ENCODE data around the gene KCNK1. TPM values are rescaled to one million over a fixed set of nuclear protein-coding genes. Genes with fewer than 3 reads are reported as not detected.

Gene KCNK1
- total RNA-seq, 2 experiments from 2014 or later: not detected

- no peaks in the 10 kb centered on the region for H3K9me3 Mint-ChIP-seq
- no peak for DNase-seq
- no peak for ATAC-seq
- POLR2A ChIA-PET: no interaction called here
- CTCF ChIA-PET: no interaction called here
- no peak overlapping the region for H3K4me3 Mint-ChIP-seq
- intact Hi-C loops (cut with micrococcal nuclease): no loop called here
- no peaks in the 10 kb centered on the region for H3K36me3 Mint-ChIP-seq (ENCODE audit: low read depth)
- H3K4me1 Mint-ChIP-seq (ENCODE audit: low read depth): no peaks in the 10 kb centered on the region
- TF ChIP-seq CTCF (IDR thresholded peaks at IDR 0.05): no peak
- H3K27ac Mint-ChIP-seq: no peak overlapping the region
- H3K27me3 Mint-ChIP-seq: peaks cover 4% of the 10 kb centered on the region
Measured at GRCh38 chr1:233652526-233652925, 38.6 kb downstream of the KCNK1 start.

- no peak overlapping the region for H3K27ac Mint-ChIP-seq
- H3K36me3 Mint-ChIP-seq (ENCODE audit: low read depth): no peaks in the 10 kb centered on the region
- intact Hi-C loops (cut with micrococcal nuclease): no loop called here
- H3K4me3 Mint-ChIP-seq: no peak overlapping the region
- DNase-seq: no peak
- ChIA-PET CTCF (no interaction called here), POLR2A (no interaction called here)
- H3K4me1 Mint-ChIP-seq (ENCODE audit: low read depth): no peaks in the 10 kb centered on the region
- no peak for TF ChIP-seq CTCF (IDR thresholded peaks at IDR 0.05)
- peaks cover 6% of the 10 kb centered on the region for H3K27me3 Mint-ChIP-seq
- H3K9me3 Mint-ChIP-seq: no peaks in the 10 kb centered on the region
- ATAC-seq: no peak
Measured at GRCh38 chr1:233654658-233655280, 40.9 kb downstream of the KCNK1 start.

GRCh38 chr1:233655301-233655740, 41.4 kb downstream of the KCNK1 start:
- TF ChIP-seq CTCF (IDR thresholded peaks at IDR 0.05): no peak
- DNase-seq: no peak
- intact Hi-C loops (cut with micrococcal nuclease): no loop called here
- no peak for ATAC-seq
- CTCF ChIA-PET: no interaction called here
- POLR2A ChIA-PET: no interaction called here
- Mint-ChIP-seq H3K36me3 (ENCODE audit: low read depth) (no peaks in the 10 kb centered on the region), H3K27ac (no peak overlapping the region), H3K27me3 (peaks cover 6% of the 10 kb centered on the region), H3K4me1 (ENCODE audit: low read depth) (no peaks in the 10 kb centered on the region), H3K4me3 (no peak overlapping the region), H3K9me3 (no peaks in the 10 kb centered on the region)

- H3K36me3 Mint-ChIP-seq (ENCODE audit: low read depth): no peaks in the 10 kb centered on the region
- H3K4me1 Mint-ChIP-seq (ENCODE audit: low read depth): no peaks in the 10 kb centered on the region
- ChIA-PET CTCF (no interaction called here), POLR2A (no interaction called here)
- no peak for TF ChIP-seq CTCF (IDR thresholded peaks at IDR 0.05)
- H3K27ac Mint-ChIP-seq: no peak overlapping the region
- DNase-seq (no peak), ATAC-seq (no peak)
- intact Hi-C loops (cut with micrococcal nuclease): no loop called here
- no peak overlapping the region for H3K4me3 Mint-ChIP-seq
- H3K27me3 Mint-ChIP-seq: peaks cover 8% of the 10 kb centered on the region
- no peaks in the 10 kb centered on the region for H3K9me3 Mint-ChIP-seq
Measured at GRCh38 chr1:233656032-233656635, 42.2 kb downstream of the KCNK1 start.

GRCh38 chr1:233656687-233657086, 42.8 kb downstream of the KCNK1 start:
- no peak for TF ChIP-seq CTCF (IDR thresholded peaks at IDR 0.05)
- H3K36me3 Mint-ChIP-seq (ENCODE audit: low read depth): no peaks in the 10 kb centered on the region
- peaks cover 8% of the 10 kb centered on the region for H3K27me3 Mint-ChIP-seq
- no peaks in the 10 kb centered on the region for H3K9me3 Mint-ChIP-seq
- no peak overlapping the region for H3K27ac Mint-ChIP-seq
- ChIA-PET POLR2A (no interaction called here), CTCF (no interaction called here)
- H3K4me1 Mint-ChIP-seq (ENCODE audit: low read depth): no peaks in the 10 kb centered on the region
- DNase-seq (no peak), ATAC-seq (no peak)
- intact Hi-C loops (cut with micrococcal nuclease): no loop called here
- H3K4me3 Mint-ChIP-seq: no peak overlapping the region

All from activated CD8-positive, alpha-beta T cell treated with anti-CD3 and anti-CD28 coated beads for 36 hours (primary cell).